Mammary epithelial cell (primary cell): ENCODE data around the gene SUN2.

Experiments
- EZH2 ChIP-seq: IDR thresholded peaks from 2 replicates; pipeline ENCODE4 v1.6.1; 2012; ENCODE audit warnings: low read length, inconsistent platforms, borderline replicate concordance
- TF ChIP-seq, protein P1 (sequence below), 2 donors: IDR thresholded peaks in 1 of 2; conservative IDR thresholded peaks in 1 of 2; 2 replicates each; pipeline ENCODE4 v1.5.1; 2011 to 2012; ENCODE audit warnings: inconsistent platforms in 2 of 2, low read length in 2 of 2, mild to moderate bottlenecking in 2 of 2, control low read depth in 1 of 2, low read depth in 1 of 2; ENCODE audit not compliant: insufficient read depth in 1 of 2; ENCODE audit errors: extremely low read depth in 1 of 2

DNA sequence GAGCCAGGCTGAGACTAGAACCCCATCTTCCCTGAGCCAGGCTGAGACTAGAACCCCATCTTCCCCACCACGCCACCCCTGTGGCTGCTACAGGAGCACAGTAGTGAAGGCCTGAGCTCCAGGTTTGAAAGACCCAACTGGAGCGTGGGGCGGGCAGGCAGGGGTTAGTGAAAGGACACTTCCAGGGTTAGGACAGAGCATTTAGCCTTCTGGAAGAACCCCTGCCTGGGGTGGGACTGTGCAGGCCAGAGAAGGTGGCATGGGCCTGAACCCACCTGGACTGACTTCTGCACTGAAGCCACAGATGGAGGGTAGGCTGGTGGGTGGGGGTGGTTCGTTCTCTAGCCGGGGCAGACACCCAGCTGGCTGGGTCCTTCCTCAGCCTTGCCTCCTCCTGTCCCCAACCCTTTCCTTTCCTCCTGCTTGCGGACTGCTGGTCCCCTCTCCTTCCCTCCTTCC lies 24.1 kb downstream of the SUN2 start:
- TF ChIP-seq, protein P1, sequence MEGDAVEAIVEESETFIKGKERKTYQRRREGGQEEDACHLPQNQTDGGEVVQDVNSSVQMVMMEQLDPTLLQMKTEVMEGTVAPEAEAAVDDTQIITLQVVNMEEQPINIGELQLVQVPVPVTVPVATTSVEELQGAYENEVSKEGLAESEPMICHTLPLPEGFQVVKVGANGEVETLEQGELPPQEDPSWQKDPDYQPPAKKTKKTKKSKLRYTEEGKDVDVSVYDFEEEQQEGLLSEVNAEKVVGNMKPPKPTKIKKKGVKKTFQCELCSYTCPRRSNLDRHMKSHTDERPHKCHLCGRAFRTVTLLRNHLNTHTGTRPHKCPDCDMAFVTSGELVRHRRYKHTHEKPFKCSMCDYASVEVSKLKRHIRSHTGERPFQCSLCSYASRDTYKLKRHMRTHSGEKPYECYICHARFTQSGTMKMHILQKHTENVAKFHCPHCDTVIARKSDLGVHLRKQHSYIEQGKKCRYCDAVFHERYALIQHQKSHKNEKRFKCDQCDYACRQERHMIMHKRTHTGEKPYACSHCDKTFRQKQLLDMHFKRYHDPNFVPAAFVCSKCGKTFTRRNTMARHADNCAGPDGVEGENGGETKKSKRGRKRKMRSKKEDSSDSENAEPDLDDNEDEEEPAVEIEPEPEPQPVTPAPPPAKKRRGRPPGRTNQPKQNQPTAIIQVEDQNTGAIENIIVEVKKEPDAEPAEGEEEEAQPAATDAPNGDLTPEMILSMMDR (conservative IDR thresholded peaks at IDR 0.05 in 1 of 2, IDR thresholded peaks at IDR 0.05 in 1 of 2; ENCODE audit: extremely low read depth in 1 of 2, insufficient read depth in 1 of 2, low read depth in 1 of 2, low read length in 2 of 2), result no peak
- no peak for TF ChIP-seq EZH2
